AML-193 (cell line): ENCODE results near the gene EFCAB13.
"Not testable (repeated sequence)": the region's sequence is repeated elsewhere in the genome, so short reads cannot be mapped to it uniquely, and the experiment has no call there.

Source experiments
- DNase-seq, 2 experiments: peaks; one replicate each; lab custom pipeline; 2025; lab: John Stamatoyannopoulos, UW

The EFCAB13 gene

DNA sequence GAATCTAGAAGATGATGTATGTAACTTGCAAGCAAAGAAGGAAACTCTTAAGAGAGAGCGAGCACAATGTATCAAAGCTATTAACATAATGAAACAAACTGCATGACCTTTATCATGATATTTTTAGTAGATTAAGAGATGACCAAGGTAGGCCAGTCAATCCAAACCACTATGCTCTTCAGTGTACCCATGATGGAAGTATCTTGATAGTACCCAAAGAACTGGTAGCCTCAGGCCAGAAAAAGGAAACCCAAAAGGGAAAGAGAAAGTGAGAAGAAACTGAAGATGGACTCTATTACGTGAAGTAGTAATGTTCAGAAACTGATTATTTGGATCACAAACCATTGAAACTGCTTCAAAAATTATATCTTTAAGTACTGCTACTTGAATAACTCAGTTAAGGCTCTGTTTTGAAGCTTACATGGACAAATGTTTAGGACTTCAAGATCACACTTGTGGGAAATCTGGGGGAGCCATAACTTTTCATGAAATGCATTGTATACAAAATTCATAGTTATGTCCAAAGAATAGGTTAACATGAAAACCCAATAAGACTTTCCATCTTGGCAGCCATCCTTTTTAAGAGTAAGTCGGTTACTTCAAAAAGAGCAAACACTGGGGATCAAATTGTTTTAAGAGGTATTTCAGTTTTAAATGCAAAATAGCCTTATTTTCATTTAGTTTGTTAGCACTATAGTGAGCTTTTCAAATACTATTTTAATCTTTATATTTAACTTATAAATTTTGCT lies 102.3 kb downstream of the EFCAB13 start:
- not testable (repeated sequence) for DNase-seq

DNA sequence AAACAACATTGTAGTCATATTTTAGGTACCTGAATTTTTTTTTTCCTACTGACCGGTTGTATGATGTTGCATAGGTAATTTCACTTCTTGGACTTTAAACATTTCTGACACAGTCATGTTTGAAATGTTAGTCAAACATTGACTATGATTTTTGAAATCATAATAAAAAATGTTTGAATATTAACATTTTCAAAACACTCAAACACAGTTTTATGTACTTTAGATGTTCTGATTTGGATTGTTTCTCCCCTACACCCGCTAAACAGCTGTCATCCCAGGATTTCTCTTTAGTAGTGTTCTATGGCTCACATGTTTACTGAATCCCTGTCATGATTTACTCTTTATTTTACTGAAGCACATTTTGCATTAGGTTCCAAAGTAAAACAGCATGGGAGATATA lies 104.2 kb downstream of the EFCAB13 start:
- no peak for DNase-seq

DNA sequence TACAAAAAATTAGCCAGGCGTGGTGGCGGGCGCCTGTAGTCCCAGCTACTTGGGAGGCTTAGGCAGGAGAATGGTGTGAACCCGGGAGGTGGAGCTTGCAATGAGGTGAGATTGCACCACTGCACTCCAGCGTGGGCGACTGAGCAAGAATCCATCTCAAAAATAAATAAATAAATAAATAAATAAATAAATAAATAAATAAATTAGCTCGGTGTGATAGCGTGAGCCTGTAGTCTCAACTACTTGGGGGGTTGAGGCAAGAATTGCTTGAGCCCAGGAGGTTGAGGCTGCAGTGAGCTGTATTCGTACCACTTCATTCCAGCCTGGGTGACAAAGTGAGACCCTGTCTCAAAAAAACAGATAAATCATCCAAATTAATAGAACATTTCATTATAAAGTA lies 108.5 kb downstream of the EFCAB13 start:
- DNase-seq, result not testable (repeated sequence)

DNA sequence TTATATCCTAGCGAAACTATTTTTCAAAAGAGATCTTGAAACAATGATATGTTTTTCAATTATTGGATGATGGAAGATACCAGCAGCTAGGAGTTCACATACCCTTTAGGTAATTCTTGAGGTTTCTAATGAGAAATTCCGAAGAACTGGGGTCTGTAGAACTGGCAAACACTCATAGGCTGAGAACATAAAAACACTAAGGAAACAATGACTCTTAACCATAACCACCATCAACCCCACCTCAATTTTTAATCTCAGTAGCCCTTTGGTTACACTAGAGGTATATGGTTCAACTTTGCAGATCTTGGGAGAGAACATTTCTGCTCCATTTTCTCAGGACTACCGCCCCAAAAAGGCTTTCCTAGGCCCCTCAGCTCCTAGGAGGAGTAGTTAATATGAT lies 141.4 kb downstream of the EFCAB13 start:
- no peak for DNase-seq

DNA sequence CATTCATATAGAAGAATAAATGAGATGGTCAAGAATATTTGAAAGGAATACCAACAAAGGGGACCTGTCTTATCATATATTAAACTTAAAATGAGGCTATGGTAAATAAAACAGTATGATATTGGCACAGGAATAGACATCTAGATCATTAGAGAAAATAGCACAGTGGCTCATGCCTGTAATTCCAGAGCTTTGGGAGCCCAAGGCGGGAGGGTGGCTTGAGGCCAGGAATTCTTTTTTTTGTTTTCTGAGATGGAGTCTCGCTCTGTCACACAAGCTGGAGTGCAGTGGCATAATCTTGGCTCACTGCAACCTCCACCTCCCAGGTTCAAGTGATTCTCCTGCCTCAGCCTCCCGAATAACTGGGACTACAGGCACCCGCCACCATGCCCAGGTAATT lies 143.2 kb downstream of the EFCAB13 start:
- DNase-seq, result not testable (repeated sequence)

DNA sequence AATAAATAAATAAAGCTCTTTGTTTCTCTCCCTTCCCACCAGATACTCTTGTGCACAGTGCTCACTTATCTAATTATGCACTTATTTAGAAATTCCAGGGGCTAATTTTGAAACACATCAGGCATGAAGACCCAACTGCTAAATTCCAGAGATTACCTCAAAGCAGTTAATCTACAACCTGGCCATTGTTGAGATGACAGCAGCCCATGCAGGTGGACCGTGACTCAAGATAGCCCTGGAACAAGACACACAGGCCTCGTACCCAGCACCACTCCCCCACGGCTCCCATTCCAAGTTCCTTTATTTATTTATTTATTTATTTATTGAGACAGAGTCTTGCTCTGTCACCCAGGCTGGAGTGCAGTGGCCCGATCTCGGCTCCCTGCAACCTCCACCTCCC lies 147.1 kb downstream of the EFCAB13 start:
- no peak for DNase-seq

DNA sequence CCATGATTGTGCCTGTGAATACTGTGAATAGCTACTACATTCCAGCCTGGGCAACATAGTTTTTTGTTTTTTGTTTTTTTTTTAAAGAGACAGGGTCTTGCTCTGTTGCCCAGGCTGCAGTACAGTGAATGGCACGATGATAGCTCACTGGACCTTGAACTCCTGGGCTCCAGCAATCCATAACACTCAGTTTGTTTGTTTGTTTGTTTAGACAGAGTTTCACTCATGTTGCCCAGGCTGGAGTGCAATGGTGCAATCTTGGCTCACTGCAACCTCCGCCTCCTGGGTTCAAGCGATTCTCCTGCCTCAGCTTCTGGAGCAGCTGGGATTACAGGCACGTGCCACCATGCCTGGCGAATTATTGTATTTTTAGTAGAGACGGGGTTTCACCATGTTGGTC lies 148.3 kb downstream of the EFCAB13 start:
- not testable (repeated sequence) for DNase-seq
